Adrenal gland (tissue), 12 donors: ENCODE measurements around the gene RYR2. TPM values are rescaled to one million over a fixed set of nuclear protein-coding genes. Genes with fewer than 3 reads are reported as not detected.
"Not testable (repeated sequence)": the region's sequence is repeated elsewhere in the genome, so short reads cannot be mapped to it uniquely, and the experiment has no call there.

ENCODE experiments used
- DNase-seq, 7 donors: peaks; one replicate each; pipeline ENCODE4 v3.0.0-alpha.2; 2019 to 2020
- H3K27ac ChIP-seq, 5 donors: fragments of 200-600 bp; sonication (generic) in 4 of 5; 1 replicate in 3 of 5; 2 replicates in 2 of 5; pipeline versions ENCODE4 v1.5.1 to v1.8.0; 2016 to 2020; ENCODE audit warnings: mild to moderate bottlenecking in 1 of 5
- H3K27me3 ChIP-seq: fragments of 200-600 bp; 2 replicates; pipeline ENCODE4 v1.8.0; 2021
- H3K36me3 ChIP-seq, 2 donors: fragments of 200-600 bp; replicated peaks in 1 of 2; 1 replicate in 1 of 2; 2 replicates in 1 of 2; pipeline versions ENCODE4 v1.5.1 to v1.8.0; 2018 to 2022
- H3K4me1 ChIP-seq, 2 donors: fragments of 200-600 bp; replicated peaks in 1 of 2; 1 replicate in 1 of 2; 2 replicates in 1 of 2; pipeline versions ENCODE4 v1.5.1 to v1.8.0; 2018 to 2021
- H3K4me3 ChIP-seq, 4 donors: fragments of 200-600 bp; sonication (generic) in 3 of 4; one replicate each; pipeline ENCODE4 v1.5.1; 2016 to 2018
- H3K9me3 ChIP-seq, 3 donors: fragments of 200-600 bp; sonication (generic) in 1 of 3; replicated peaks in 1 of 3; 1 replicate in 2 of 3; 2 replicates in 1 of 3; pipeline versions ENCODE4 v1.5.1 to v1.8.0; 2016 to 2021
- POLR2A ChIP-seq, 2 donors: fragments of 450-650 bp; IDR thresholded peaks; one replicate each; pipeline ENCODE4 v1.6.1; 2017; ENCODE audit warnings: antibody characterized with exemption in 2 of 2, mild to moderate bottlenecking in 2 of 2, moderate library complexity in 1 of 2
- WGBS, 4 donors: extraction: QIAGEN DNeasy Blood & Tissue Kit in 2 of 4; methylation state at CpG; one replicate each; pipeline versions ENCODE4 v1.1.5 to v1.1.7; 2013 to 2017; 5-methylcytosine and 5-hydroxymethylcytosine counted together
- intact Hi-C, 2 donors: fragments of 100-400 bp; cut with DNase I; formaldehyde crosslinking; loops; one replicate each; pipeline versions ENCODE4 v1.14.1 to v1.15.0; 2022 to 2023
- polyA plus RNA-seq, 3 donors: library from polyadenylated mRNA; stranded (reverse); fragments of 200-250 nt in 2 of 3; fragments of 350-450 nt in 1 of 3; fragmentation: Illumina TruSeq in 1 of 3; extraction: RNeasy Lipid Tissue Mini Kit (QIAGEN cat#74804) in 1 of 3; gene quantifications; one replicate each; pipeline ENCODE4 v1.2.3, GENCODE V29; 2013 to 2014
- total RNA-seq, 9 donors: library from RNA; depleted of rRNA in 4 of 9; stranded (reverse); fragments of >200 nt in 4 of 9; fragments of 120-200 nt in 1 of 9; fragmentation: NEBNext Ultra II Directional in 1 of 9; extraction: Animal tissue kit (Norgen Biotek cat#: 25700) in 1 of 9; gene quantifications; one replicate each; pipeline versions ENCODE4 v1.1.0 to v1.2.4, GENCODE V29; 2013 to 2023
- TF ChIP-seq, protein P1 (sequence below), 6 experiments: fragments of 450-650 bp in 4 of 6; fragments of 200-600 bp in 2 of 6; sonication (generic) in 1 of 6; IDR thresholded peaks; 1 replicate in 5 of 6; 2 replicates in 1 of 6; pipeline versions ENCODE4 v1.5.1 to v1.8.0; 2016 to 2021; ENCODE audit warnings: antibody characterized with exemption in 6 of 6, mild to moderate bottlenecking in 2 of 6, moderate library complexity in 1 of 6
- donor health status: healthy with polysubstance abuse.
- donor health status: Bipolar disorder and iron deficiency.
- donor health status: DM: yes; HTN: yes; CAD: no.
- donor health status: DM: no; HTN: no; CAD: no.
- donor health status: DM: no; HTN: no; CAD: no.
- donor health status: DM: yes; HTN: yes; CAD: no.

RYR2 gene
- total and polyA plus RNA-seq, 12 donors, result 0.07 to 6.3 (median 0.18) TPM; not detected in 1

DNA sequence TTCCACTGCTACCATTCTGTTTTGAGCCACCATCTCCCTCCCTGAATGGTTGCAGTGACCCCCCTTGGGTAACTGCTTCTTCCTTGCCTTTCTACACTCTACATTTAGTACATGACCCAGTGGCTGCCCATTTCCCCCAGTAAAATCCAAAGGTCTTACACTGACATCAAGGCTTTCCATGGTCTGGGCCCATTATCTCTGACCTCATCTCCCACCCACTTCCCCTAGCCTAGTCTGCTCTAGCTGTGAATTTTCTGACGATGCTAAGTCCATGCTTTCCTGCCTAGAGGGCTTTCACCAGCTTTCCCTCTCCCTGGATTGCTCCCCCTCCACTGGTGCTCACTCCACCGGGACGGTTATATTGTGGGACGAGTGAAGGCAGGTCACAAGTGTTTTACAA lies 219.2 kb downstream of the RYR2 start:
- DNase-seq, result no peak
- WGBS, 4 donors, result 60 to 74% (median 71%) methylated on average over 4 of the region's 4 CpGs
- H3K4me1 ChIP-seq, result no peaks in the 10 kb centered on the region

DNA sequence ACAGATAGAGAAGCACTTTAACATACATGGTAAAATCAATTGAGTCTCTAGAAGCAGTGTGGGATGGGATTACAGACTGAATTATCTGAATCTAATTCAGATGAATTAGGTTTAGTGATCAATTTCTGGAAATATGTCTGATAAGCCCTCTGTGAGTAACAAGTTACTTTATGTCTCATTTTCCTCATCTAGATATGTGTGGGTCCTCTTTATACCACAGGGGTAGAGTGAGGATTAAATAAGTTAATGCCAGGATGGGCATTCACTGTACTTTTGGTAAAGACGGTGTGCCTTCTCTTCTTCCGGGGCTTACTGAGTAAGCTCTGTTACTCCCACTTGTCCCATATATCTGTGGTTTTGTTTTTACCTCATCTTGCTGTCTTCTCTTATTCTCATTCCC lies 225.8 kb downstream of the RYR2 start:
- no peak overlapping the region for H3K4me3 ChIP-seq
- no peaks in the 10 kb centered on the region for H3K4me1 ChIP-seq
- no peaks in the 10 kb centered on the region for H3K27me3 ChIP-seq
- H3K27ac ChIP-seq, result no peak overlapping the region
- intact Hi-C loops, result no loop called here
- WGBS, 4 donors, result 78 to 88% (median 81%) methylated on average over 2 of the region's 2 CpGs
- TF ChIP-seq, protein P1, sequence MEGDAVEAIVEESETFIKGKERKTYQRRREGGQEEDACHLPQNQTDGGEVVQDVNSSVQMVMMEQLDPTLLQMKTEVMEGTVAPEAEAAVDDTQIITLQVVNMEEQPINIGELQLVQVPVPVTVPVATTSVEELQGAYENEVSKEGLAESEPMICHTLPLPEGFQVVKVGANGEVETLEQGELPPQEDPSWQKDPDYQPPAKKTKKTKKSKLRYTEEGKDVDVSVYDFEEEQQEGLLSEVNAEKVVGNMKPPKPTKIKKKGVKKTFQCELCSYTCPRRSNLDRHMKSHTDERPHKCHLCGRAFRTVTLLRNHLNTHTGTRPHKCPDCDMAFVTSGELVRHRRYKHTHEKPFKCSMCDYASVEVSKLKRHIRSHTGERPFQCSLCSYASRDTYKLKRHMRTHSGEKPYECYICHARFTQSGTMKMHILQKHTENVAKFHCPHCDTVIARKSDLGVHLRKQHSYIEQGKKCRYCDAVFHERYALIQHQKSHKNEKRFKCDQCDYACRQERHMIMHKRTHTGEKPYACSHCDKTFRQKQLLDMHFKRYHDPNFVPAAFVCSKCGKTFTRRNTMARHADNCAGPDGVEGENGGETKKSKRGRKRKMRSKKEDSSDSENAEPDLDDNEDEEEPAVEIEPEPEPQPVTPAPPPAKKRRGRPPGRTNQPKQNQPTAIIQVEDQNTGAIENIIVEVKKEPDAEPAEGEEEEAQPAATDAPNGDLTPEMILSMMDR (IDR thresholded peaks at IDR 0.05), result no peak
- no peak for TF ChIP-seq POLR2A (IDR thresholded peaks at IDR 0.05)
- DNase-seq, result no peak
- H3K9me3 ChIP-seq, result no peaks in the 10 kb centered on the region
- H3K36me3 ChIP-seq, result no peaks in the 10 kb centered on the region

More for the DNA sequence above, 219.2 kb downstream of the RYR2 start:
- Histone ChIP-seq H3K4me3 (no peak overlapping the region), H3K36me3 (no peaks in the 10 kb centered on the region), H3K27ac (no peak overlapping the region), H3K9me3 (no peaks in the 10 kb centered on the region), H3K27me3 (no peaks in the 10 kb centered on the region)
- TF ChIP-seq, protein P1 (IDR thresholded peaks at IDR 0.05), result no peak
- no peak for TF ChIP-seq POLR2A (IDR thresholded peaks at IDR 0.05)
- intact Hi-C loops, result no loop called here

DNA sequence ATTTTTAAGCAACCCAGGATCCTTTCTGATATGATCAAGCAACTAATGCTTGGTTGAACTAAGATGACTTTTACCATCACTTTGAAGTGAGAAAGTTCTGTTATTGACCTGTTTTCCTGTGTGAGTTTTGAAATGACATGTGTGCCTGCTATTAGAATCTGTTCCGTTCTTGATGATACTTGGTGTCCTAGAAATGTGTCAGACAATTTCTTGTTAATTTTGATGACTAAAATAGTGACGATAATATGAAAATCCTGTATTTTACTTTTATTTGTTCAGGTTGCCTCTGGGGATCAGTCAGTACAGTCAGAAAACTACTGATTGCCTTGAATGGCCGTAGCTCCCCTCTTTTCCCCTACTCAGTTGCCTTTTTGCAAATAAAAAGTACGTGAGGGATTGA lies 228.0 kb downstream of the RYR2 start:
- TF ChIP-seq, protein P1 (IDR thresholded peaks at IDR 0.05), result no peak
- TF ChIP-seq POLR2A (IDR thresholded peaks at IDR 0.05), result no peak
- Histone ChIP-seq H3K27ac (no peak overlapping the region), H3K4me3 (no peak overlapping the region), H3K36me3 (no peaks in the 10 kb centered on the region), H3K27me3 (no peaks in the 10 kb centered on the region), H3K4me1 (no peaks in the 10 kb centered on the region), H3K9me3 (no peaks in the 10 kb centered on the region)
- WGBS, 4 donors, result 60 to 76% (median 65%) methylated on average over 4 of the region's 4 CpGs
- intact Hi-C loops, result no loop called here
- DNase-seq, result no peak

DNA sequence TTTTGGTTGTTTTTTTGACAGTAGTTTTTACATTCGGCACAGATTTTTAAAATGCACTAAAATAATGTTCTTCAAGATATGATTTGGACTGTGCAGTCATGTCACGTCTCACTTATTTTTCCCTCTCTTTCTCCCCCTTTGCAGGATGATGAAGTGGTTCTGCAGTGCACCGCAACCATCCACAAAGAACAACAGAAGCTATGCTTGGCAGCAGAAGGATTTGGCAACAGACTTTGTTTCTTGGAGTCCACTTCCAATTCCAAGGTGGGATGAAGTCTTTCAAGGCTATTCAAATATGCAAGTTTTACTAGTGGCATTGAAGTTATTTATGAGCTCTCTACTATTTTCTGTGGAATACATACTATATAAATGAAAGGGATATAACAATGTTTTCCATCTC lies 228.4 kb downstream of the RYR2 start:
- Histone ChIP-seq H3K4me3 (no peak overlapping the region), H3K27me3 (no peaks in the 10 kb centered on the region), H3K36me3 (no peaks in the 10 kb centered on the region), H3K9me3 (no peaks in the 10 kb centered on the region), H3K27ac (no peak overlapping the region), H3K4me1 (no peaks in the 10 kb centered on the region)
- DNase-seq, result no peak
- no peak for TF ChIP-seq POLR2A (IDR thresholded peaks at IDR 0.05)
- TF ChIP-seq, protein P1 (IDR thresholded peaks at IDR 0.05), result no peak
- 58 to 67% (median 65%) methylated on average over 3 of the region's 3 CpGs for WGBS, 4 donors
- intact Hi-C loops, result no loop called here

DNA sequence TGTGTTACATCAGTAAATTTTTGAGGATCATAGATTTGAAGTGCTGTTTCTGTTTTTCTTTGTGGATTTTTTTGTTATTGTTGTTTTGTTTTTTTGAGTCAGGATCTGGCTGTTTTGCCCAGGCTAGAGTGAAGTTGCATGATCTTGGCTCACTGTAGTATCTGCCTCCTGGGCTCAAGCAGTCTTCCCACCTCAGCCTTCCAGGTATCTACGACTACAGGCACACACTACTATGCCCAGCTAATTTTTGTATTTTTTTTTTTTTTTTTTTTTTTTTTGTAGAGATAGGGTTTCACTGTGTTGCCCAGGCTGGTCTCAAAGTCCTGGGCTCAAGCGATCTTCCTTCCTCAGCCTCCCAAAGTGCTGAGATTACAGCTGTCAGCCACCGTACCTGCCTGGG lies 236.0 kb downstream of the RYR2 start:
- intact Hi-C loops, H3K27ac ChIP-seq, H3K36me3 ChIP-seq, H3K4me3 ChIP-seq, DNase-seq, H3K27me3 ChIP-seq, H3K9me3 ChIP-seq, H3K4me1 ChIP-seq: not testable (repeated sequence)
- 58 to 76% (median 64%) methylated on average over 3 of the region's 3 CpGs for WGBS, 4 donors
